Astrocyte of the hippocampus (primary cell): Measurements from ENCODE around the gene DNAH12.
"Not testable (repeated sequence)": the region's sequence is repeated elsewhere in the genome, so short reads cannot be mapped to it uniquely, and the experiment has no call there.

Experiments used
- DNase-seq: peaks from one replicate; pipeline ENCODE4 v3.0.0; 2011; ENCODE audit warnings: low read depth, low spot score

DNAH12 gene

GRCh38 chr3:57545636-57546268, 1.6 kb upstream of the DNAH12 start:
- peak; percentile 70 for DNase-seq

GRCh38 chr3:57538465-57538864, 5.7 kb downstream of the DNAH12 start:
- no peak for DNase-seq

- DNase-seq: no peak
These were observed 14.0 kb downstream of the DNAH12 start for GRCh38 chr3:57530071-57530608.

GRCh38 chr3:57518276-57518915, 25.7 kb downstream of the DNAH12 start:
- DNase-seq: peak; percentile 46

GRCh38 chr3:57512166-57512565, 32.0 kb downstream of the DNAH12 start:
- no peak for DNase-seq

- no peak for DNase-seq
These were observed 38.2 kb downstream of the DNAH12 start for GRCh38 chr3:57505901-57506300.

GRCh38 chr3:57500506-57500905, 43.6 kb downstream of the DNAH12 start:
- DNase-seq: no peak

GRCh38 chr3:57497904-57498303, 46.2 kb downstream of the DNAH12 start:
- DNase-seq: no peak

- DNase-seq: peak; percentile 10
These were observed 59.6 kb downstream of the DNAH12 start for GRCh38 chr3:57484563-57484962.

GRCh38 chr3:57477193-57477592, 67.0 kb downstream of the DNAH12 start:
- DNase-seq: not testable (repeated sequence)

GRCh38 chr3:57464801-57465200, 79.3 kb downstream of the DNAH12 start:
- no peak for DNase-seq

- DNase-seq: no peak
These were observed 80.1 kb downstream of the DNAH12 start for GRCh38 chr3:57464011-57464410.

GRCh38 chr3:57451150-57451846, 92.8 kb downstream of the DNAH12 start:
- DNase-seq: no peak

- not testable (repeated sequence) for DNase-seq
These were observed 94.8 kb downstream of the DNAH12 start for GRCh38 chr3:57449276-57449847.

GRCh38 chr3:57448489-57448888, 95.7 kb downstream of the DNAH12 start:
- not testable (repeated sequence) for DNase-seq

GRCh38 chr3:57446318-57446841, 97.8 kb downstream of the DNAH12 start:
- DNase-seq: peak; percentile 57

- DNase-seq: no peak
These were observed 99.7 kb downstream of the DNAH12 start for GRCh38 chr3:57444469-57444868.

- DNase-seq: not testable (repeated sequence)
These were observed 104.0 kb downstream of the DNAH12 start for GRCh38 chr3:57440144-57440543.

- DNase-seq: not testable (repeated sequence)
These were observed 105.7 kb downstream of the DNAH12 start for GRCh38 chr3:57438460-57438859.

GRCh38 chr3:57436195-57436761, 107.9 kb downstream of the DNAH12 start:
- no peak for DNase-seq

- DNase-seq: peak; percentile 61
These were observed 110.1 kb downstream of the DNAH12 start for GRCh38 chr3:57434041-57434440.

- no peak for DNase-seq
These were observed 120.8 kb downstream of the DNAH12 start for GRCh38 chr3:57423335-57423734.
